ENCODE data around the gene ABCB8. TPM values are rescaled to one million over a fixed set of nuclear protein-coding genes. Genes with fewer than 3 reads are reported as not detected.

ABCB8 gene
- total and polyA plus RNA-seq, 2 of the 8 experiments (the other 6 are each of a cell fraction or from before 2014, with no cell fraction given): 17.7 to 27.0 TPM

- TF ChIP-seq E2F6 (IDR thresholded peaks at IDR 0.05): no peak
- TF ChIP-seq CREB1 (IDR thresholded peaks at IDR 0.05): no peak
These were observed 9.2 kb upstream of the ABCB8 start (continued) for GRCh38 chr7:151019130-151019447.
